Esophagus mucosa (tissue), 1 donor: ENCODE results near the gene NKAIN2. TPM values are rescaled to one million over a fixed set of nuclear protein-coding genes. Genes with fewer than 3 reads are reported as not detected.
"Not testable (repeated sequence)": the region's sequence is repeated elsewhere in the genome, so short reads cannot be mapped to it uniquely, and the experiment has no call there.

ENCODE experiments used
- ATAC-seq: fragments of 200-7000 bp; cut with Tn5 transposase; one replicate; pipeline ENCODE4 v1.9.1; 2020
- total RNA-seq: library from RNA; stranded (reverse); gene quantifications from one replicate; pipeline ENCODE4 v1.2.4, GENCODE V29; 2023
- donor health status: DM: yes; HTN: yes; CAD: no.

NKAIN2 gene
- total RNA-seq, 1 donor from 2014 or later, result not detected

DNA sequence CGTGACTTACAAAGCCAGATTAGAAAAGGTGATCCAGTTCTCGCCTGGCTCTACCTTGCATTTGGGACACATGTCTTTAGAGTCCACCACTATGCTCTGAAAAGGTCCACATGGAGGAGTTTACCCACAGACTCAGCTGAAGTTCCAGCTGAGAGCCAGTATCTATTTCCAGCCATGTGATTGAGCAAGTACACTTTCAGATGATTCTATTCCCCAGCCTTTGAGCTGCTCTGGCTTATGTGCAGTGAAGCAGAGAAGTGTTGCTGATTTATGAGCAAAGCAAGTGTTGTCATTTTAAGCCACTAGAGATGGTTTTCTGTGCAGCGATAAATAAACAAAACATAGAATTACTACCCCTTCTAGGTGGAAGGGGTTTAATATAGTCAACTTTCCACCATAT is 637.8 kb downstream of the NKAIN2 start:
- no peak for ATAC-seq

GRCh38 chr6:124443541-124443940 is 639.9 kb downstream of the NKAIN2 start:
- ATAC-seq, result no peak

- no peak for ATAC-seq
Measured at GRCh38 chr6:124445581-124445980, 641.9 kb downstream of the NKAIN2 start.

GRCh38 chr6:124446961-124447360 is 643.3 kb downstream of the NKAIN2 start:
- no peak for ATAC-seq

DNA sequence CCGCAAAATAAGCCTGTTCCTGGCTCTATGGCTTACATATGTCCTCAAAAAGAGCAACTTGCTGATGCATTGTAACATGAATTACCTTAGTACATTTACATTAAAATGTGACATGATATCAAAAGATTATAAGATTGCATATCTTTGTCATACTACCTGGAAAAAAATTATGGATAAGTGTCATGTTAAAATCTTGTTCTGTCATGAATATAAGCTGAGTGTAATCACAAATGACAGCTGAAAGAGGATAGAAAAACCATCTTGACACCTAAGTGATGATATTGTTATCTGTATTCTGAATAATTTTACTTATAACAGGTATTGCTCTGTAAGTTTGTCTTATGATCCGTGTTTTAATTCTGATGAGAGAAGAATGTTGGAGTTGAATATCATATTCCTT is 655.6 kb downstream of the NKAIN2 start:
- ATAC-seq, result no peak

- no peak for ATAC-seq
Measured at GRCh38 chr6:124462750-124463149, 659.1 kb downstream of the NKAIN2 start.

DNA sequence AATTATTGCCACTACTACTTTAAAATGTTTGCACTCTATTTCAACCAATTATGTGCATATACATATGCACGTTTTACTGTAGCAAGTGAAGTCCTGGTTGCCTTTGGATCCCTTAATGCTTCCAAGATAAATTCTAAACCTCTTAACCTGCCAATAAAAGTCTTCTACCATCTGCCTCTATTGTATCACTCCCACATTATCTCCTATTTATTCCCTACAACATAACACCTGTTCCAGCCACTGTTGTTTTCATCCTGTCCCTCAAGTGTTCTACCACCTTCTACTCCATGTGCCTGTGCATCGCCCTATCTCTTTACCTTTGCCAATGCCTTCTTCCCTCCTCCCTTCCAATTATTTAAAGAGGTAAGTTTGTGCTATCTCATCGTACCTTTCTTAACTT is 659.6 kb downstream of the NKAIN2 start:
- ATAC-seq, result no peak

GRCh38 chr6:124464600-124464999 is 660.9 kb downstream of the NKAIN2 start:
- not testable (repeated sequence) for ATAC-seq

DNA sequence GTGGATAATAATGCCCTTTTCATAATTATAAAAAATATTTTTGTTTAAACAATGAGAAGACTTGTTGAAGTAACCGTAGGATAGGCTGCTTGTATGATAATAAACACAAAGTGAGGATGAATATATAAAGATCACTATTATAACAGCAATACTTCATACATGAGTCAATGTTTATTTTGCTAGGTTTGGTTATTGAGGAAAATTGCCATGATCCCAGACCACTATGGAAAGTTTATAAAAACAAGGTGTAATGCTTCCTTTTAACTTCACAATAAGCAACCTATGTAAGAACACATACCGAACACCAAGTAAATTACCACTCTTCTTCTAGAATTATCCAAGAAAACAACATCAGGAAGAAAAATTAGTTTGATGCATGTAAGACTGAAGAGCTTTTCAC is 663.3 kb downstream of the NKAIN2 start:
- no peak for ATAC-seq

GRCh38 chr6:124467366-124467765 is 663.7 kb downstream of the NKAIN2 start:
- no peak for ATAC-seq

GRCh38 chr6:124470803-124471202 is 667.1 kb downstream of the NKAIN2 start:
- ATAC-seq, result no peak

DNA sequence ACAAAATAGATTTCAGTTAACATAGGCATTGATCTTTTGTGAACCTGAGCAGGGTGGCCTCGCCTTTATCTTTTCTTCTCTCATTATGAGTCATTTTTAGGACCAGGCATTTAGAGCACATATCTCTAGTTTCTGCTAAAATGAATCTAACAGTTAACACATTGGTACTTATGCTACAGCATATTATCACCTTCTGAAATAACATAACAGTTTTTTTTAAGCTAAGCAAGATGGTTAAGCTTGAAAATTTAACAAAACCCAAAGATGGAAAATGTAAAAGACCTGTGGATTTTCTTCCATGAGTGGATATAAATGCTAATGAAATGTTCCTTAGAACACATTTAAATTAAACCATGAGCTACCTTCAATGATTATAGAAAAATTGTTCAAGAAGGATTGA is 671.5 kb downstream of the NKAIN2 start:
- ATAC-seq, result no peak

- ATAC-seq, result no peak
Measured at GRCh38 chr6:124478906-124479305, 675.2 kb downstream of the NKAIN2 start.

DNA sequence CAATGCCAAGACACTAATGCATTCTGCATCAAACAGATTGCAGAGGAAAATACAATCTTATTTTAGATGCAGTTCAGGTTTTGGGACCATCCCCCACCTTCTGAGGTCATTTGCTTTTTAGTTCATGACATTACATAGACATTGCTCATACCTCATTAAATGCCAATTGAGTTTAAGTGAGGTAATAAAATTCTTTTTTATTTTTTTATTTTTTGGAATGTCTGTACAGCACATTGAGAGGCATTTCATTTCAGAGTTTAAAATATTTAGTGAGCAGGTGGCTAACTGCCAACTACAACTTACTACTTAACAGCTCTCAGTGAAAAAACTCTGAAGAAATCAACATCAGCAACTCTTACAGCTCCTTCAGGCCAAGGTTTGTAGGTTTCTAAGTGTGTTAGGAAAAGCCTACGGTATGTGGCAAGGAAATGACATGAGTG is 676.3 kb downstream of the NKAIN2 start:
- no peak for ATAC-seq

- no peak for ATAC-seq
Measured at GRCh38 chr6:124482071-124482491, 678.4 kb downstream of the NKAIN2 start.

GRCh38 chr6:124487623-124488431 is 684.2 kb downstream of the NKAIN2 start:
- peak; percentile 42 for ATAC-seq

DNA sequence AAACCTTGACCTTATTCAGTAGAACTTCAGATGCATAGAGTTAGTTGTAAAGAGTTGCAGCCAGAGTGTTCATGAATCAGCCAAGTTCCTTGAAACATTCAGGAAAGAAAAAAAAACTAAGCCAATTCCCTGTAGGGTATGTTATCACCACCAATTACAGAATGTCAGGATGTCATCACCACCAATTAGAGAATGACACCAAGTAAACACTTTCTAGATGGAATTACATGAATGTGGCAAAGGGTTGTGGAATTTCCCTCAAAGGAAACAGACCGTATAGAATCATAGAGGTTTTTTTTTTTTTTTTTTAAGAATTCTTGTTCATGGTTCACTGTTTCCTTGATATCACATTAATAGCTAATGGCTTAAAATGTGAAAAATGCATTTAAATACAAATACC is 686.5 kb downstream of the NKAIN2 start:
- ATAC-seq, result no peak

GRCh38 chr6:124493259-124493658 is 689.6 kb downstream of the NKAIN2 start:
- no peak for ATAC-seq

- ATAC-seq, result no peak
Measured at GRCh38 chr6:124494956-124495664, 691.4 kb downstream of the NKAIN2 start.

- ATAC-seq, result no peak
Measured at GRCh38 chr6:124495665-124496190, 692.1 kb downstream of the NKAIN2 start.

DNA sequence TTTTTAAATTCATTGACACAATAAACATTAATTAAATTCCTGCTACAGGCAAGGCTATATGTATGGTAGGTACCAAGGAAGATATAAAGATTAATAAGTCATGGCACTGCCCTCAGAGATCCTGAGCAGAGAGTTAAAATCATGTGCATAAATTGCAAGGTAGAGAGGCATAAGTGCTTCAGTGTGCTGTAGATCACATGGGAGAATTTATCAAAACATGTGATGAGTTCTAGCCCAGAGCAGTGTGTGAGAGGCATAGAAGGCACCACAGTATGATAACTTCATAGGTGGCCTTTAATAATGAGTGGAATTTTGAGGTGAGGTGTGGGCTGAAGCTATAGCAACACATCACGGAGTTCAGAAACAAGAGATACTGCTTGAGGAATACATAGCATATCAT is 692.7 kb downstream of the NKAIN2 start:
- no peak for ATAC-seq

DNA sequence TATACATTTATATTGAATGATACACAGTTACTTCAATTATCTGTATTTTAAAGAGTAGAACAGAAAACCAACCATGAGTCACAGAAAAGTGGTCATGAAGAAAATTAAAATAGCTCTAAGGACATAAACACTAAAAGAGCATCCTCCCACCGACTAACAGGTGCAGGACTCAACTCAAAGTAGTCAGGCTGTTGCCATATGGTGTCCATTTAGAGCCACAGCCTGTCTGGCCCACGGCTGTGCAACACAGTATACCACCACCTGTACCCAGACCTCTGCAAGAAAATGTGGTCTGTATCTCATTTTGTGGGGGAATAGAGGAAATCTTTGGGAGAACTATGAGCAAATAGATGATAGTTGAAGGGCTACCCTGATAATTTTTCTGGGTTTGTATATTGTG is 708.8 kb downstream of the NKAIN2 start:
- ATAC-seq, result no peak

DNA sequence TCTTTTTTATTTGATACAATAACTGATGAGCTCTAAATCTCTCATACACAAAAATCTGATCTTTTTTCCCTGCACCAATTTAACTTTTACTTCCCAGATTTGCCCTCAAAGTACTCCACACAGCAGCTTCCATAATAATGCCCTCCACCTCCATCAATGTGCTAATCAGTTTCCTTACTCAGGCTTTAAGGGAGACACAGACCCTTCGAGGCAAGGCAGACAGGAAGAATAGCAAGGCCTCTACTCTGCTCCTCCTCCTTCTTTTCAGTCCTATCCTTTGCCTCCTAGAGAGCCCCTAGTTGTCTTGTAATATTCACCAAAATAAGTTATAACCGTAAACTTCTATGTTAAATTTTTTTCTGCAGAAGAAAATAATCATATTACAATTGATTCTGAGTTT is 713.7 kb downstream of the NKAIN2 start:
- no peak for ATAC-seq

DNA sequence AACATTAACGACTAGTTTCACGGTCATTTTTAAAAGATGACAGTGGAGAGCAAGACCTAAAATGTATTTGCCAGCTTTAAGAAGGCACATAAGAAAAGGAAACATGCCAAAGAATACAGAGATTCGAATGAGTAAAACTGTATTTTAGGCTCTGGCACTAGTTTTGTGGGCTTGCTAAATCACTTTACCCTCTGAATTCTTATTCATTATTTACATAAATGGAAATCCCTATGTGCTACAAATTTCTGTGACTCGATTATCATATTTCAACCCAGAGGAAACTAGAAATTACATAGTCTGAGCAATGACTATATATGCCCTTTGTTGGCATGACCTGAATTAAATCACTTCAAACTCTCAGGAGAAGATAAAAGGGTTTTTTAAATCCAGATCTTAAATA is 716.8 kb downstream of the NKAIN2 start:
- no peak for ATAC-seq
